Caco-2 (cell line): ENCODE results near the gene CHD1L. TPM values are rescaled to one million over a fixed set of nuclear protein-coding genes. Genes with fewer than 3 reads are reported as not detected.

Experiments
- BruUV-seq: library from RNA; stranded (reverse); fragments of 400-500 nt; replicated peaks from 2 replicates; lab custom pipeline; 2021; lab: Mats Ljungman, UMichigan
- CTCF ChIA-PET: fragments of 300-600 bp; sonication (Branson Sonifier 250); formaldehyde crosslinking; loops from one replicate; lab custom pipeline; 2022; ENCODE audit warnings: antibody characterized with exemption; lab: Charles Lee
- POLR2A ChIA-PET: fragments of 300-600 bp; sonication (Branson Sonifier 250); formaldehyde crosslinking; loops from one replicate; lab custom pipeline; 2022; ENCODE audit warnings: antibody characterized with exemption; lab: Charles Lee
- DNase-seq, 2 experiments: peaks; one replicate each; pipeline versions ENCODE4 v3.0.0 to v3.0.0-alpha.2; 2020 to 2022
- H3K27me3 ChIP-seq: replicated peaks from 2 replicates; pipeline ENCODE4 v1.6.0; 2011; ENCODE audit warnings: low read length; ENCODE audit not compliant: control insufficient read depth, insufficient read depth
- H3K36me3 ChIP-seq: 2 replicates; pipeline ENCODE4 v1.5.1; 2011; ENCODE audit warnings: low read length; ENCODE audit not compliant: control insufficient read depth, insufficient read depth
- H3K4me1 ChIP-seq: fragments of 250-450 bp; sonication (Bioruptor Pico); 2 replicates; pipeline ENCODE4 v1.5.1; 2020; ENCODE audit warnings: mild to moderate bottlenecking
- H3K4me3 ChIP-seq: 2 replicates; pipeline ENCODE4 v1.5.1; 2011; ENCODE audit warnings: low read depth, mild to moderate bottlenecking, control low read depth, low read length
- H3K9me3 ChIP-seq: fragments of 250-450 bp; sonication (Bioruptor Pico); 2 replicates; pipeline ENCODE4 v1.5.1; 2020; ENCODE audit warnings: mild to moderate bottlenecking, moderate library complexity
- H3K27ac Mint-ChIP-seq: one replicate; pipeline ENCODE4 v1.8.0; 2022; ENCODE audit warnings: mixed read lengths; ENCODE audit not compliant: unreplicated experiment
- H3K27me3 Mint-ChIP-seq: one replicate; pipeline ENCODE4 v1.8.0; 2022; ENCODE audit warnings: mixed read lengths; ENCODE audit not compliant: insufficient read depth, unreplicated experiment
- H3K36me3 Mint-ChIP-seq: one replicate; pipeline ENCODE4 v1.8.0; 2022; ENCODE audit warnings: mild to moderate bottlenecking, mixed read lengths; ENCODE audit not compliant: insufficient read depth, unreplicated experiment
- H3K4me1 Mint-ChIP-seq: one replicate; pipeline ENCODE4 v1.8.0; 2022; ENCODE audit warnings: low read depth, mixed read lengths; ENCODE audit not compliant: unreplicated experiment
- H3K4me3 Mint-ChIP-seq: one replicate; pipeline ENCODE4 v1.8.0; 2022; ENCODE audit warnings: mild to moderate bottlenecking, moderate library complexity, mixed read lengths; ENCODE audit not compliant: unreplicated experiment
- H3K9me3 Mint-ChIP-seq: one replicate; pipeline ENCODE4 v1.8.0; 2022; ENCODE audit warnings: mixed read lengths; ENCODE audit not compliant: unreplicated experiment
- intact Hi-C: fragments of 100-400 bp; cut with micrococcal nuclease; formaldehyde crosslinking; loops from one replicate; pipeline ENCODE4 v1.10.0; 2022; ENCODE audit not compliant: unreplicated experiment
- total RNA-seq: library from RNA; stranded (reverse); gene quantifications from 2 replicates; pipeline ENCODE4 v1.2.3, GENCODE V29; 2022
- TF ChIP-seq, protein P1 (sequence below), 2 experiments: fragments of 200-600 bp in 1 of 2; IDR thresholded peaks; 1 replicate in 1 of 2; 2 replicates in 1 of 2; pipeline versions ENCODE4 v1.5.1 to v1.8.0; 2011 to 2022; ENCODE audit warnings: antibody characterized with exemption in 1 of 2, control low read depth in 1 of 2, inconsistent platforms in 1 of 2, low read depth in 1 of 2, low read length in 1 of 2, mild to moderate bottlenecking in 1 of 2, moderate library complexity in 1 of 2; ENCODE audit not compliant: insufficient read depth in 1 of 2, severe bottlenecking in 1 of 2, unreplicated experiment in 1 of 2

The CHD1L gene
- total RNA-seq, 1 experiment from 2014 or later: 56.2 TPM

GRCh38 chr1:147246910-147247655 lies 4.6 kb downstream of the CHD1L start:
- H3K27me3 ChIP-seq: no peaks in the 10 kb centered on the region
- Mint-ChIP-seq H3K4me3 (no peak overlapping the region), H3K9me3 (peaks cover 9% of the 10 kb centered on the region), H3K27ac (no peak overlapping the region), H3K36me3 (peaks cover 6% of the 10 kb centered on the region), H3K27me3 (no peaks in the 10 kb centered on the region), H3K4me1 (peaks cover 23% of the 10 kb centered on the region)
- TF ChIP-seq, protein P1, sequence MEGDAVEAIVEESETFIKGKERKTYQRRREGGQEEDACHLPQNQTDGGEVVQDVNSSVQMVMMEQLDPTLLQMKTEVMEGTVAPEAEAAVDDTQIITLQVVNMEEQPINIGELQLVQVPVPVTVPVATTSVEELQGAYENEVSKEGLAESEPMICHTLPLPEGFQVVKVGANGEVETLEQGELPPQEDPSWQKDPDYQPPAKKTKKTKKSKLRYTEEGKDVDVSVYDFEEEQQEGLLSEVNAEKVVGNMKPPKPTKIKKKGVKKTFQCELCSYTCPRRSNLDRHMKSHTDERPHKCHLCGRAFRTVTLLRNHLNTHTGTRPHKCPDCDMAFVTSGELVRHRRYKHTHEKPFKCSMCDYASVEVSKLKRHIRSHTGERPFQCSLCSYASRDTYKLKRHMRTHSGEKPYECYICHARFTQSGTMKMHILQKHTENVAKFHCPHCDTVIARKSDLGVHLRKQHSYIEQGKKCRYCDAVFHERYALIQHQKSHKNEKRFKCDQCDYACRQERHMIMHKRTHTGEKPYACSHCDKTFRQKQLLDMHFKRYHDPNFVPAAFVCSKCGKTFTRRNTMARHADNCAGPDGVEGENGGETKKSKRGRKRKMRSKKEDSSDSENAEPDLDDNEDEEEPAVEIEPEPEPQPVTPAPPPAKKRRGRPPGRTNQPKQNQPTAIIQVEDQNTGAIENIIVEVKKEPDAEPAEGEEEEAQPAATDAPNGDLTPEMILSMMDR (IDR thresholded peaks at IDR 0.05; ENCODE audit: insufficient read depth in 1 of 2, low read depth in 1 of 2, low read length in 1 of 2, severe bottlenecking in 1 of 2, unreplicated experiment in 1 of 2): no peak
- H3K4me1 ChIP-seq: peaks cover 12% of the 10 kb centered on the region; the same call in 1 of the 2 replicates
- no peaks in the 10 kb centered on the region for H3K36me3 ChIP-seq
- no TSS peak for BruUV-seq
- DNase-seq: no peak
- no peaks in the 10 kb centered on the region for H3K9me3 ChIP-seq
- ChIA-PET CTCF (no interaction called here), POLR2A (no interaction called here)
- intact Hi-C loops: loop anchor here (2.0 kb wide), 1 partner anchor 76 kb away; no protein-coding TSS in a partner anchor
- H3K4me3 ChIP-seq: no peak overlapping the region

DNA sequence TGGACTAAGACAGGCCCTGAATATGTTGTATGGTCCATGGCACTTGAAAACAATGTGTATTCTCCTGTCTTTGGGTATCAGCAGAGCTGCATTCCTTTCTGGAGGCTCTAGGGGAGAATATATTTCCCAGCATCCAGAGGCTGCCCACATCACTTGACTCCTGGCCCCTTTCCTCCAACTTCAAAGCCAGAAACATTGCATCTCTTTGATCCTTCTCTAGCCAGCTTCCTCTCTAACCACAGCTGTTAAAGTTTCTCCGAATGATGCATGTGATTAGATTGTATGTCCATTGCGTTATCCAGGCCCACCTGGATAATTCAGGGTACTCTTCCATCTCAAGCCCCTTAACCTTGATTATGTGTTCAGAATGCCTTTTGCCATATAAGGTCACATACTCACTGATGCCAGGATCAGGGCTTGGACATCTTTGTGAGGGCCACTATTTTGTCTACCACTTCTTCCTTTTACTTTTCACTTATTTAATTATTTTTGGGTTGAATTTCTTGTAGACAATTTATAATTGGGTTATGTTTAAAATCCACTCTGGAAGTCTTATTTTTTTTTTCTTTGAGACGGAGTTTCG lies 5.3 kb downstream of the CHD1L start:
- peaks cover 9% of the 10 kb centered on the region for H3K9me3 Mint-ChIP-seq
- Histone ChIP-seq H3K27me3 (no peaks in the 10 kb centered on the region), H3K36me3 (no peaks in the 10 kb centered on the region), H3K4me3 (no peak overlapping the region), H3K9me3 (no peaks in the 10 kb centered on the region), H3K4me1 (peaks cover 12% of the 10 kb centered on the region; the same call in 1 of the 2 replicates)
- H3K4me1 Mint-ChIP-seq: peaks cover 29% of the 10 kb centered on the region
- H3K27ac Mint-ChIP-seq: no peak overlapping the region
- BruUV-seq: no TSS peak
- ChIA-PET POLR2A (no interaction called here), CTCF (no interaction called here)
- no peaks in the 10 kb centered on the region for H3K36me3 Mint-ChIP-seq
- intact Hi-C loops: loop anchor here (2.0 kb wide), 1 partner anchor 77 kb away; no protein-coding TSS in a partner anchor
- DNase-seq: no peak
- no peak overlapping the region for H3K4me3 Mint-ChIP-seq
- TF ChIP-seq, protein P1 (IDR thresholded peaks at IDR 0.05; ENCODE audit: insufficient read depth in 1 of 2, low read depth in 1 of 2, low read length in 1 of 2, severe bottlenecking in 1 of 2, unreplicated experiment in 1 of 2): no peak
- H3K27me3 Mint-ChIP-seq: no peaks in the 10 kb centered on the region

- ChIA-PET POLR2A (interaction anchor here (0.7 kb wide), 1 partner anchor 33 kb away, joined by 3 read pairs; no protein-coding TSS in a partner anchor), CTCF (interaction anchor here (1.8 kb wide), 1 partner anchor 10 kb away, joined by 7 read pairs; the partner anchor contains the start of gene CHD1L)
- H3K27me3 ChIP-seq: no peaks in the 10 kb centered on the region
- Mint-ChIP-seq H3K36me3 (no peaks in the 10 kb centered on the region), H3K27me3 (no peaks in the 10 kb centered on the region), H3K9me3 (peaks cover 9% of the 10 kb centered on the region), H3K4me1 (peaks cover 16% of the 10 kb centered on the region), H3K4me3 (no peak overlapping the region), H3K27ac (no peak overlapping the region)
- no peaks in the 10 kb centered on the region for H3K36me3 ChIP-seq
- DNase-seq: no peak
- intact Hi-C loops: no loop called here
- no peaks in the 10 kb centered on the region for H3K9me3 ChIP-seq
- no peak overlapping the region for H3K4me3 ChIP-seq
- TF ChIP-seq, protein P1 (IDR thresholded peaks at IDR 0.05; ENCODE audit: insufficient read depth in 1 of 2, low read depth in 1 of 2, low read length in 1 of 2, severe bottlenecking in 1 of 2, unreplicated experiment in 1 of 2): no peak
- BruUV-seq: no TSS peak
- H3K4me1 ChIP-seq: peaks cover 5% of the 10 kb centered on the region; the same call in 1 of the 2 replicates
These were observed 10.1 kb downstream of the CHD1L start for GRCh38 chr1:147252540-147252939.
